ENCODE data around the gene IL9R. TPM values are rescaled to one million over a fixed set of nuclear protein-coding genes. Genes with fewer than 3 reads are reported as not detected.

IL9R gene
- total and polyA plus RNA-seq, 9 of the 15 experiments (the other 6 are each of a cell fraction or from before 2014, with no cell fraction given): 0.58 to 2.7 (median 1.6) TPM

- CTCF ChIA-PET (ENCODE audit: low intra/inter-chr PET ratio): no interaction called here
- no peak for FAIRE-seq
- TF ChIP-seq BCLAF1 (IDR thresholded peaks at IDR 0.05; ENCODE audit: borderline replicate concordance in 1 of 2, control insufficient read depth in 1 of 2, low read depth in 2 of 2, low read length in 1 of 2) (no peak; a peak in 1 of 4 replicates), PHF20 (IDR thresholded peaks at IDR 0.05; ENCODE audit: partially characterized antibody) (peak; percentile 85), STAT5A (IDR thresholded peaks at IDR 0.05; ENCODE audit: borderline replicate concordance, low read length) (no peak), RHOXF2B (CRISPR knock-in tag; conservative IDR thresholded peaks at IDR 0.05) (no peak), SRSF1 (IDR thresholded peaks at IDR 0.05; ENCODE audit: low read depth, low read length) (no peak), TAF1 (IDR thresholded peaks at IDR 0.05; ENCODE audit: control insufficient read depth, extremely low read depth, insufficient read depth, low read length, severe bottlenecking) (no peak), ZBTB26 (CRISPR knock-in tag; IDR thresholded peaks at IDR 0.05) (peak; percentile 58; the same call in 1 of the 2 replicates), EHMT2 (IDR thresholded peaks at IDR 0.05) (no peak), ARID2 (IDR thresholded peaks at IDR 0.05) (no peak)
- TF ChIP-seq, protein P1, sequence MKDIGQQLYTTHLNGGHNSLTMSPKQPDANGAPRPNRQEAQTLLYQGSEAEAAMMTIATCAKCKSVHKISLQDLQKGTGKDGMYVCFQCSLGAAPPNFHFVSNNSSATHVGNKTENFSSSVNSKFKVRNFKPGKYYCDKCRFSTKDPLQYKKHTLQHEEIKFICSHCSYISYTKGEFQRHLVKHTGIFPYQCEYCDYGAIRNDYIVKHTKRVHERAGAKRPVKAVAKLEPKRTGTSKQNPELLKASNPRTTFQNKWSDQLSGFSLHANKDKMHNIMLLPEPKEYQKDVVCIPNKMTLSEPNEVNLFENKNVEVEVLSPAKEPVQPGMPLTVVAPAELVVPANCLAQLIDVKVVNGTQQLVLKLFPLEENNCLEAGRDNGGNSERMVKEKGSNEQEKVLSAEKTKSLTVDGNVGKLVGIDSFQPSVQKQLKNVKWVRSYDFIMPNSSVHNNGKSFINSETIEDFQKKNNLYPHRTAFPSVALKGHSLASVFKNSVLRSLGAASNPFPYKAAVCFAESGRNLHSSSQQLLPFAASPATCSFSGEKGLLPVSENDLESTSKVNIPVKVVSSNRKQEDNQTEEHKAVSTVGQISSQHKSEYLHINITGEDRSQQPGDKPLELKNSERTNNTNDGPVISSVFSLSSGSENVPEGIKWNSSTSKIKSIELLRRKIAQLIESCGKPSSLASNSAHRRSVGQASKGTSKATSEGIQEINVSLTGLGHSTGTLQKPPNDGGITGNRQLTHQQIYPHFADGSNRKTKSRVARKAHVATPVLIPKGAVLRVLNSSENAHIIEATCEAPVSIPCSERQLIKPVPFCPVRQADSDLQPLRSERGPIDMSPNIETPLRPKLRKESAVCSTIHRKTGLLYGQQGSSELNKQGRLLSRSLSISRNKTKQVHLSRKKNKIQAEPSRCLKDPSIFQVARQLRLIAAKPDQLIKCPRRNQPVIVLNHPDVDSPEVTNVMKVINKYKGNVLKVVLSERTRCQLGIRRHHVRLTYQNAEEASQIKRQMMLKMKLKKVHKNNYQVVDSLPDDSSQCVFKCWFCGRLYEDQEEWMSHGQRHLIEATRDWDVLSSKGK (CRISPR knock-in tag; IDR thresholded peaks at IDR 0.05): no peak
- TF ChIP-seq, protein P2, sequence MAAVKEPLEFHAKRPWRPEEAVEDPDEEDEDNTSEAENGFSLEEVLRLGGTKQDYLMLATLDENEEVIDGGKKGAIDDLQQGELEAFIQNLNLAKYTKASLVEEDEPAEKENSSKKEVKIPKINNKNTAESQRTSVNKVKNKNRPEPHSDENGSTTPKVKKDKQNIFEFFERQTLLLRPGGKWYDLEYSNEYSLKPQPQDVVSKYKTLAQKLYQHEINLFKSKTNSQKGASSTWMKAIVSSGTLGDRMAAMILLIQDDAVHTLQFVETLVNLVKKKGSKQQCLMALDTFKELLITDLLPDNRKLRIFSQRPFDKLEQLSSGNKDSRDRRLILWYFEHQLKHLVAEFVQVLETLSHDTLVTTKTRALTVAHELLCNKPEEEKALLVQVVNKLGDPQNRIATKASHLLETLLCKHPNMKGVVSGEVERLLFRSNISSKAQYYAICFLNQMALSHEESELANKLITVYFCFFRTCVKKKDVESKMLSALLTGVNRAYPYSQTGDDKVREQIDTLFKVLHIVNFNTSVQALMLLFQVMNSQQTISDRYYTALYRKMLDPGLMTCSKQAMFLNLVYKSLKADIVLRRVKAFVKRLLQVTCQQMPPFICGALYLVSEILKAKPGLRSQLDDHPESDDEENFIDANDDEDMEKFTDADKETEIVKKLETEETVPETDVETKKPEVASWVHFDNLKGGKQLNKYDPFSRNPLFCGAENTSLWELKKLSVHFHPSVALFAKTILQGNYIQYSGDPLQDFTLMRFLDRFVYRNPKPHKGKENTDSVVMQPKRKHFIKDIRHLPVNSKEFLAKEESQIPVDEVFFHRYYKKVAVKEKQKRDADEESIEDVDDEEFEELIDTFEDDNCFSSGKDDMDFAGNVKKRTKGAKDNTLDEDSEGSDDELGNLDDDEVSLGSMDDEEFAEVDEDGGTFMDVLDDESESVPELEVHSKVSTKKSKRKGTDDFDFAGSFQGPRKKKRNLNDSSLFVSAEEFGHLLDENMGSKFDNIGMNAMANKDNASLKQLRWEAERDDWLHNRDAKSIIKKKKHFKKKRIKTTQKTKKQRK (IDR thresholded peaks at IDR 0.05; ENCODE audit: borderline replicate concordance, low read depth, low read length): no peak
Measured at GRCh38 chrX:156008915-156009314, 11.4 kb downstream of the IL9R start.

More at GRCh38 chrX:156008915-156009314, 11.4 kb downstream of the IL9R start:
- Histone ChIP-seq H3K27me3 (ENCODE audit: control insufficient read depth in 2 of 2, insufficient read depth in 2 of 2, low read length in 2 of 2) (no peaks in the 10 kb centered on the region), H3K36me3 (ENCODE audit: control insufficient read depth, insufficient read depth, low read length) (no peaks in the 10 kb centered on the region), H3K4me1 (replicated peaks in 1 of 2; ENCODE audit: control insufficient read depth in 2 of 2, insufficient read depth in 2 of 2, low read length in 2 of 2) (peaks cover 0 to 2% of the 10 kb centered on the region in 2 experiments; a peak in 2 of 5 replicates), H3K4me2 (ENCODE audit: insufficient read depth, low read length) (no peak overlapping the region), H3K9me1 (ENCODE audit: control insufficient read depth, insufficient read depth, low read length) (no peaks in the 10 kb centered on the region), H4K20me1 (replicated peaks; ENCODE audit: control insufficient read depth, insufficient read depth, low read length) (no peaks in the 10 kb centered on the region), H3K9ac (ENCODE audit: insufficient read depth in 1 of 2, low read depth in 2 of 2, low read length in 2 of 2) (no peak overlapping the region), H3K4me3 (no peak overlapping the region), H3K9me3 (replicated peaks; ENCODE audit: control insufficient read depth, insufficient read depth, low read depth, low read length) (no peaks in the 10 kb centered on the region), H3K79me2 (ENCODE audit: control insufficient read depth, insufficient read depth, low read length) (no peaks in the 10 kb centered on the region), H3K27ac (ENCODE audit: extremely low read depth, low read depth, low read length) (no peak overlapping the region), H2AFZ (ENCODE audit: low read depth, low read length) (no peak overlapping the region)
- intact Hi-C loops (cut with micrococcal nuclease) (no loop called here), in situ Hi-C loops (cut with MboI) (no loop called here)
- no CpG with 5 or more reads among the region's 1 CpG for WGBS (ENCODE audit: insufficient coverage, low coverage, missing lambda C conversion rate)
- no peak for ATAC-seq
- DNase-seq (ENCODE audit: extremely low read depth in 1 of 4, low spot score in 3 of 4): no peak
- no TSS peak for BruUV-seq (replicated peaks)
- POLR2A ChIA-PET: no interaction called here
